GM21447 (cell line): Measurements from ENCODE around the gene MFN1.
"Not testable (repeated sequence)": the region's sequence is repeated elsewhere in the genome, so short reads cannot be mapped to it uniquely, and the experiment has no call there.

Experiments
- ATAC-seq: cut with Tn5 transposase; IDR thresholded peaks from one replicate; pipeline ENCODE4 v1.9.1; 2021; ENCODE audit not compliant: unreplicated experiment

MFN1 gene

DNA sequence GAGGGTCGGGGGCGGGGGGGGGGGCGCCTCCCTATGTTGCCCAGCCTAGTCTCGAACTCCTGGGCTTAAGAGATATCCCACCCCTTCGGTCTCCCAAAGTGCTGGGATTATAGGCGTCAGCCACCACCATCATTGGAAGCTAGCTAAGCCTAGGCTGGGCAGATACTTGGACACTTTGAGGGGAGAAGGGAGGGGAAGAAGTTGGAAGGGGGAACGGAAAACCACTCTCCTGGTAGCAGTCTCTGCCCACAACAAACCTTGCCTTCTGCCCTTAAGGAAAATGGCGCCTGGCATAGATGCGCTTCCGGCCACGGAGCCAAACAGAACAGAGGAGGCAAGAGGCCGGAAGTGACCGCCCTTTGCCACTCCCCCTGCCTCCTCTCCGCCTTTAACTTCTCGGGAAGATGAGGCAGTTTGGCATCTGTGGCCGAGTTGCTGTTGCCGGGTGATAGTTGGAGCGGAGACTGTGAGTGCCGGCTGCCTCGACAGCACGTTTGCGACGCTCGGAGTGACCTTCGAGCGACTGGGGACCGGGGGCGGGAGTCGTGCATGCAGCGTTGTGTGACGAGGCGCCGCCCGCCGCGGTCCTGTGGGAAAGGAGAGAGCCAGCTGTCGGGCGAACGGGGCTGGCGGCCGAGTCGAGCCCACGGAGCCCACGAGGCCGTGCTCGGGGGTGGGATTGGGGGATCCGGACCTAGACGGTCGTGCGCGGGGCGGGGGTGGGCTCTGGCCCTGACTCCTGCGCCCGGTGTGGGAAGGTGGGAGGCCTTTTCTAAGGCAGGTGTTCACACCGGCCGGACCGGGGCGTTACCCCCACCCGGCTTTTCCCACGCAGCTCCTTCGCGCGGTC, at the start of gene MFN1:
Gene MFN1 (plus strand): TSS at position 365 of the 850 bp plus-strand sequence. CDS start 1,143 bp downstream, outside the sequence.
- ATAC-seq: peak; percentile 91

GRCh38 chr3:179297971-179298725, 49.4 kb upstream of the MFN1 start:
- no peak for ATAC-seq

- no peak for ATAC-seq
Measured at GRCh38 chr3:179299316-179299715, 48.2 kb upstream of the MFN1 start.

- no peak for ATAC-seq
Measured at GRCh38 chr3:179299999-179300613, 47.4 kb upstream of the MFN1 start.

DNA sequence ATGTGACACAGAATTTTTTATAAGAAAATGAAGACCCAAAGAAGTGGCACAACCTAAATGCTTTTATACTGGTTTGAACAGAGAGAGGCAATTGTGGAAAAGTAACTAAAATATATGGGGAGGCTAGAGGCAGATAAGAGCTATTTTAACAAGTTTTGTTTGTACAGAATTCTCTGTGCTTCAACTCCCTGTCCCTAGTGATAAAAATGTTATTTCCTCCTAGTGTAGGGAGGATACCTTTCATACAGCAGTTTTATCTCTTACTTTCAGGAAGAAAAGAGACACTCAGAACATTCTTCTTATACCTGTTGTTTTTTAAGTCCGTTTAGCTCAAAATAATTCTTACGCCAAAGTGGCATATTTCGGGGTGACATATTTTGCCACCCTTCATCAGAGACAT, 45.9 kb upstream of the MFN1 start:
- no peak for ATAC-seq

- no peak for ATAC-seq
Measured at GRCh38 chr3:179302111-179302510, 45.4 kb upstream of the MFN1 start.

DNA sequence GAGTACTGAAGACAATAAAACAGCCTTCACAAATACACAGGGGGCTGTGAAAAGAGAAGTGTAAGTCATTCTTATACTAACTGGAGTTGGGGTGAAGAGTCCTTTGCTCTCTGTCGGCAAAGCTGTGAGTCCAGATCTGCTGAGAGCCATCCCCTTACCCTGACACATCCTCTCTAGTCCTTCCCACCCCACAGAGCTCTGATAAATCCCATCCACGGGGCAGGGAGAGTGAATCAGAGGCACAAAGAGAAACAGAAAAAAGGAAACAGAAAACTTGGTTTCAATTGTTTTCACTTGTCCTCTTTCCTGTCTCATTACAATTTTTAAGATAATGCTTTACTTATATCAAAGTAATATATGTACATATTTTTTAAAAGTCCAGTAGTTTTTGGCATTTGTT, 42.9 kb upstream of the MFN1 start:
- no peak for ATAC-seq

GRCh38 chr3:179307362-179307761, 40.1 kb upstream of the MFN1 start:
- ATAC-seq: not testable (repeated sequence)

DNA sequence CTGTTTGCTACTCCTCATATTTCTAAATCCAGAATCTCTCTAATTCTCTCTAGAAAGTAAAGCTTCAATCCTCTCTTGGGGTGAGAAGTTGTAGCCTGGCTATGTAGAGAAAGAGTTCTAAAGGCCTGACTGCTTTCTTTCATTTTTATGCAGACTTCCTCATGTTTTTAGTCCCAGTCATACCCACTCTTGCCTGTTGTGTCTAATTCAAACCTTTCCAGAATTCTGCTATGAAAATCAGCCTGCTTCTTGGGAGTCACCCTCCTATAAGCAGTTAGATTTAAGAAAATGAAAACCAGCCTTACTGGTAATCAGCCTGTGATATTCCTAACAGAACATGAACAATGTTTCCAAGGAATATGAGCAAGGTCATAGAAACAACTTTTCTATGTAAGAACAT, 39.5 kb upstream of the MFN1 start:
- no peak for ATAC-seq

DNA sequence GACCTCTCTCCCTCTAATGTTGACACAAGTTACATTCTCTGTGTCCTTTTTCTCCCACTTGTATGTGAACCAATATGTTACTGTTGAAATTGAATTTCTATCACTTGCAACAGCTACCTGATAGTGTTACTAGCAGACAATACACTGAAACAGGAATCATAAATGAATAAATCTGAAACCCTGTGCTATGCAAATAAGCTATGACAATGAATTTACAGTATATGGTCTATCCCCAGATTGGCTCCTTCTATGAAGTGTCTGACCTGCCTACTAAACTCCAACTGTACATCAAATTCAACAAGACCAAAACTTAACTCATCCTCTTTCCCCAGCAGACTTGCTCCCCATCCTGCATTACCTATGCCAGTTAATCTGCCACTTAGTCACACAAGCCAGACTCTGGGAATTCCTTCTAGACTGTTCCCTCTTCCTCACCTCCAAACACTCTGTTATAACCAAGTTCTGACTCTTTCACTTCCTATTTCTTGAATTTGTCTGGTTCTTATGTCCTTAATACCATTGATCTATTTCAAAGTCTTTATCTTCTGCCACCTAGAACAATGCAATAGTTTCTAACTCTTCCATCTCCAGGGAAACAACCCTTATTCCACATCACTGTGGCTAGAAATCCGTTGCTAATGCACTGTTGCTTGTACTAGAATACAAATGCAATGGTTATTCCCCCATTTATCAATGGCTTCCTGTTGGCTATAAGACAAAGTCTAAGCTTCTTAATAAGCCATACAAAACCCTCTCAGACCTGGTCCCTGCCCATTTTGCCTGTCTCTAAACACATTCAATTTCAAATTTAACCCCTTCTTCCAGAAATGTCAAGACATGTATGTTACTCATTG, 38.1 kb upstream of the MFN1 start:
- ATAC-seq: peak; percentile 88

DNA sequence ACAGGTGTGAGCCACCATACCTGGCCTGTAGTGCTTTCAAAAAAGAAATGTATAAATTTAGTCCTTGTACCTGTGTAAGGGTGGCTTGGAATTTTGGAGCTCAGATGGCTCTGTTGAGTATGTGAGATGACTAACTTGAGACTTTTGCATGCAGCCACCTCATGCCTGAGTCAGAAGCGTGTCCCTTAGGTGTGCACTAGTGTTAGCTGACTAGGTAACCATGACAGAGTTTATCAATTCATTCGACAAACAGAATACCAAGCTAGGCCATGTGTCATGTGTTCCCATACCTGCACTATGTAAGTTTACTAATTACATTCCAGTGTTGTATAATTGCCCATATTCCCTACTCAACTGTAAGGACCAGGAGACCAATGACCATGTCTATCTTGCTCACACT, 28.6 kb upstream of the MFN1 start:
- ATAC-seq: no peak

DNA sequence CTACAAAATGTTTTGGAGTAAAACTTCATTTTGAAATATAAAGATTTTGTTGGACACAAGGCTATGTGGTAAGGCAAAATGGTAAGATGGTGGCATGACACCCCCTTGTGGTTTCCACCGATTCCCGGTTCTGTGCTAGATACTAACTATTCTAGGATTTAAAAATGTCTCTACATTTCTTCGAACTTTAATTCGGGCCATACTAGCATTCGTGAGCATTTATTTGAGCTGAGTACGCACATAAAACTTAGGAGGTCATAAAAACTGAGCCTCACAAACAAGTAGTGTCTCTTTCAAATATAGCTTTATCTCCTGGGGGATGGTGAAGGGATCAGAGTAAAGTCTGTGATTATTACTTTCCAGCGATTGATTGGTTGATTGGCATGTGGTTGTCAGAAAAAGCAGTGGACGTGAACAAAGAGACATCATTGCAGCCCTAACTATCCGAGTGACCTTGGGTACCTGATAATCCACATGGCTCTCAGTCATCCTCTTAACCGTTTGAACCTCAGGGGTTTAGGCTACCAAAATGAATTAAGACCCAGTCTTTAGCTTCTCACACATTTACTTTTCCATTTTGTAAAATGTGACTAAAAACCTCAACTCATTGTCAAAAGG, 25.7 kb upstream of the MFN1 start:
- no peak for ATAC-seq

- peak; percentile 69 for ATAC-seq
Measured at GRCh38 chr3:179322286-179323196, 25.0 kb upstream of the MFN1 start, which contains the start of gene ZNF639. TSS of gene ZNF639 (plus strand) at chr3:179323031. CDS start at chr3:179328294, 5,263 bp downstream.

- peak; percentile 41 for ATAC-seq
Measured at GRCh38 chr3:179323197-179324110, 24.1 kb upstream of the MFN1 start.

DNA sequence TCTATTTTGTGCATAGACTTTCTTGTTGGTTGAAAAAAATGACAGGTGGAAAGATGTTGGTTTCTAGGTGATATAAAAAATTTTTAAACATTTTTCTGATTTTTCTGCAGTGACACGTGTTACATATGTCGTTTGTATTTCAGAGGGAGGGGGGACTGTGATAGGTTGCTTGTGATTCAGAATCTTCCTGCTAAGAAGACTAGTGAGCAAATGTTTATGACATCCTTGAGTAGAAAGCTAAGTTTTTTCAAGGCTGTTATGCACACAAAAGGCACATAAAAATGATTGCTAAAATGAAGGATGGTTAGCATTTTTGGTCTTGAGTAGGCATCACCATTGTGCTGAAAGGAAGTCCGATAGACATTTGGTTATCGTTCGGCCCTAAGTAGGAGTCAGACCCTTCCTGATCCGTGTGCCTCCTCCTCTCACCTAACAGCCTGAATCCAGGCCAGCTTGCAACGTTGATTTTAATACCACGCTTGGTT, 23.2 kb upstream of the MFN1 start:
- no peak for ATAC-seq

DNA sequence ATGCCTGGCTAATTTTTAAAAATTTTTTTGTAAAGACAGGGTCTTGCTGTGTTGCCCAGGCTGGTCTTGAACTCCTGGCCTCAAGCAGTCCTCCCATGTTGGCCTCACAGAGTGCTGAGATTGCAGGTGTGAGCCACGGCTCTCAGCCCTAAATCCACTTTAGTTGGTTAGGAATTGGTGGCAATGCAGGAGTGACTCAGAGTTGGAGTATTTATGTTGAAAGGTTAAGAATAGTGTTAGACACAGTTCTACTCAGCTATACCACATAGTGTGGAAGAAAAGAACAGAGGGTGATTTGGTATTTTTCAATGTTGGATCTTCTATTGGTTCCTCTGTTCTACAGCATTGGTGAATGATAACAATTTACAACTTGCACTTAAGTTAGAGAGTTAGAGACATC, 17.1 kb upstream of the MFN1 start:
- no peak for ATAC-seq

GRCh38 chr3:179332240-179332639, 15.3 kb upstream of the MFN1 start:
- ATAC-seq: no peak

DNA sequence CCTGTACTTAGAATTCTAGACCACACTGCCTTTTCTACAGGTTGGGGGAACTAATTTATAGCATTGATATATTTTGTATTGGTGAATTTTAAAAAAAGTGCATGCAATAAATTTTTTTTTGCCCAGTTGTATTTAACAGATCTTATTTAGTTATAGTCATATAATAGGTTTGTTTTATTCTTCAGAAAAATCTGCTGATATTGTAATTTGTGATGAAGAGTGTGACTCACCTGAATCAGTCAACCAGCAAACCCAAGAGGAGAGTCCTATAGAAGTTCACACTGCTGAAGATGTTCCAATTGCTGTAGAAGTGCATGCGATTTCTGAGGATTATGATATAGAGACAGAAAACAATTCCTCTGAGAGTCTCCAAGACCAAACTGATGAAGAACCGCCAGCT, 14.4 kb upstream of the MFN1 start:
- ATAC-seq: no peak
